Neural progenitor cell (in vitro differentiated cells): Measurements from ENCODE around the gene LYRM1. TPM values are rescaled to one million over a fixed set of nuclear protein-coding genes. Genes with fewer than 3 reads are reported as not detected.

Source experiments
- DNase-seq: peaks from one replicate; pipeline ENCODE4 v3.0.0-alpha.2; 2016; ENCODE audit warnings: low spot score
- H2AFZ ChIP-seq: fragments of 200-600 bp; sonication (generic); replicated peaks from 2 replicates; pipeline ENCODE4 v1.6.1; 2016; ENCODE audit warnings: antibody characterized with exemption
- H3F3A ChIP-seq: fragments of 200-600 bp; sonication (generic); 2 replicates; pipeline ENCODE4 v1.6.1; 2016; ENCODE audit warnings: antibody characterized with exemption, low read depth
- H3K27ac ChIP-seq: fragments of 200-600 bp; sonication (generic); 2 replicates; pipeline ENCODE4 v1.5.1; 2016; ENCODE audit warnings: mild to moderate bottlenecking
- H3K27me3 ChIP-seq: fragments of 200-600 bp; sonication (generic); 2 replicates; pipeline ENCODE4 v1.6.1; 2016; ENCODE audit warnings: mild to moderate bottlenecking, moderate library complexity
- H3K36me3 ChIP-seq: fragments of 200-600 bp; sonication (generic); 2 replicates; pipeline ENCODE4 v1.5.1; 2016
- H3K4me1 ChIP-seq: fragments of 200-600 bp; sonication (generic); 2 replicates; pipeline ENCODE4 v1.6.1; 2016; ENCODE audit warnings: mixed run types
- H3K4me2 ChIP-seq: fragments of 200-600 bp; sonication (generic); 2 replicates; pipeline ENCODE4 v1.6.1; 2016
- H3K4me3 ChIP-seq: fragments of 200-600 bp; sonication (generic); 2 replicates; pipeline ENCODE4 v1.5.1; 2016
- H3K79me2 ChIP-seq: fragments of 200-600 bp; sonication (generic); 2 replicates; pipeline ENCODE4 v1.6.1; 2016; ENCODE audit warnings: low read depth
- H3K9ac ChIP-seq: fragments of 200-600 bp; sonication (generic); 2 replicates; pipeline ENCODE4 v1.6.1; 2016
- H3K9me3 ChIP-seq: fragments of 200-600 bp; sonication (generic); 2 replicates; pipeline ENCODE4 v1.5.1; 2016; ENCODE audit warnings: low read depth
- H4K20me1 ChIP-seq: fragments of 200-600 bp; sonication (generic); 2 replicates; pipeline ENCODE4 v1.6.1; 2016; ENCODE audit warnings: low read depth
- H3K27ac Mint-ChIP-seq: 3 replicates; pipeline ENCODE4 v1.8.0; 2021; ENCODE audit warnings: mixed read lengths
- H3K27me3 Mint-ChIP-seq: 2 replicates; pipeline ENCODE4 v1.8.0; 2022; ENCODE audit warnings: low read depth, mild to moderate bottlenecking, inconsistent platforms, moderate library complexity, mixed read lengths; ENCODE audit not compliant: insufficient read depth
- H3K36me3 Mint-ChIP-seq: 3 replicates; pipeline ENCODE4 v1.8.0; 2021; ENCODE audit warnings: mixed read lengths
- H3K4me1 Mint-ChIP-seq: 3 replicates; pipeline ENCODE4 v1.8.0; 2021; ENCODE audit warnings: mixed read lengths
- H3K4me3 Mint-ChIP-seq: 3 replicates; pipeline ENCODE4 v1.8.0; 2021; ENCODE audit warnings: mild to moderate bottlenecking, moderate library complexity, mixed read lengths
- H3K9me3 Mint-ChIP-seq: 3 replicates; pipeline ENCODE4 v1.8.0; 2020; ENCODE audit warnings: mixed read lengths
- EZH2 ChIP-seq: fragments of 200-600 bp; sonication (generic); IDR thresholded peaks from 2 replicates; pipeline ENCODE4 v1.6.1; 2017; ENCODE audit warnings: antibody characterized with exemption, mild to moderate bottlenecking, moderate library complexity
- EZH2phosphoT487 ChIP-seq: fragments of 200-600 bp; sonication (generic); IDR thresholded peaks from 2 replicates; pipeline ENCODE4 v1.6.1; 2017; ENCODE audit warnings: antibody characterized with exemption
- total RNA-seq: library from RNA; depleted of rRNA; stranded (reverse); fragments of >200 nt; gene quantifications from 2 replicates; pipeline ENCODE4 v1.2.3, GENCODE V29; 2015; ENCODE audit warnings: low replicate concordance
- TF ChIP-seq, protein P1 (sequence below): fragments of 200-600 bp; sonication (generic); IDR thresholded peaks from 2 replicates; pipeline ENCODE4 v1.5.1; 2017; ENCODE audit warnings: antibody characterized with exemption, mild to moderate bottlenecking

LYRM1 gene
- total RNA-seq, 1 donor from 2014 or later, result 61.8 TPM

DNA sequence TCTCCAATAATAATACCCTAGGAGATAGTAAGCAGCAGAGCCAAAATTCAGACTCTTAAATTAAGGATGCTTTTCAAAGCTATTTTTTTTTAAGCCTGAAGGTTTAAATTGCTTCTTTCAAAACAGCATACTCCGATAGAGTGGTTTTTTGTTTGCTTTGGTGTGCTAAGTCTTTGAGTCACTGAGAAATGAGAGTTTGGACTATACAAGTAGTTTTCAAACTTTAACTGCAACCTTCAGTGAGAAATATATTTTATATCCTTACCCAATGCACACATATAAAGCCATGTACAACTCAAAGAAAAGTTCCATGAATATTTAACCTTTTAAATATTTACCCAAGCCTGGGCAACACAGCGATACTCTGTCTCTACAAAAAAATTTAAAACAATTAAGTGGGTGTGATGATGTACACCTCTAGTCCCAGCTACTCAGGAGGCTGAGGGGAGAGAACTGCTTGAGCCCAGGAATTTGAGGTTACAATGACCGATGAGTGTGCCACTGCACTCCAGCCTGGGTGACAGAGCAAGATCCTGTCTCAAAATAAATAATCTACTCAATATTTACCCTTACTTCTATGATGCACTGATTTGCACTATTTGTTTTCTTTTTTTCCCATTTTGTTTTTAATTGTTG lies 19.6 kb upstream of the LYRM1 start:
- no peak for TF ChIP-seq EZH2
- TF ChIP-seq, protein P1, sequence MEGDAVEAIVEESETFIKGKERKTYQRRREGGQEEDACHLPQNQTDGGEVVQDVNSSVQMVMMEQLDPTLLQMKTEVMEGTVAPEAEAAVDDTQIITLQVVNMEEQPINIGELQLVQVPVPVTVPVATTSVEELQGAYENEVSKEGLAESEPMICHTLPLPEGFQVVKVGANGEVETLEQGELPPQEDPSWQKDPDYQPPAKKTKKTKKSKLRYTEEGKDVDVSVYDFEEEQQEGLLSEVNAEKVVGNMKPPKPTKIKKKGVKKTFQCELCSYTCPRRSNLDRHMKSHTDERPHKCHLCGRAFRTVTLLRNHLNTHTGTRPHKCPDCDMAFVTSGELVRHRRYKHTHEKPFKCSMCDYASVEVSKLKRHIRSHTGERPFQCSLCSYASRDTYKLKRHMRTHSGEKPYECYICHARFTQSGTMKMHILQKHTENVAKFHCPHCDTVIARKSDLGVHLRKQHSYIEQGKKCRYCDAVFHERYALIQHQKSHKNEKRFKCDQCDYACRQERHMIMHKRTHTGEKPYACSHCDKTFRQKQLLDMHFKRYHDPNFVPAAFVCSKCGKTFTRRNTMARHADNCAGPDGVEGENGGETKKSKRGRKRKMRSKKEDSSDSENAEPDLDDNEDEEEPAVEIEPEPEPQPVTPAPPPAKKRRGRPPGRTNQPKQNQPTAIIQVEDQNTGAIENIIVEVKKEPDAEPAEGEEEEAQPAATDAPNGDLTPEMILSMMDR, result no peak
- no peak for TF ChIP-seq EZH2phosphoT487
- no peak for DNase-seq
- peaks cover 8% of the 10 kb centered on the region for H3K36me3 Mint-ChIP-seq
- H3K4me1 Mint-ChIP-seq, result peaks cover 16% of the 10 kb centered on the region
- no peaks in the 10 kb centered on the region for H3K9me3 Mint-ChIP-seq
- Histone ChIP-seq H3K36me3 (no peaks in the 10 kb centered on the region), H3K9ac (no peak overlapping the region), H3K4me3 (no peak overlapping the region), H2AFZ (no peak overlapping the region), H3K27ac (no peak overlapping the region), H3K4me1 (peaks cover 6% of the 10 kb centered on the region), H3K27me3 (no peaks in the 10 kb centered on the region), H3F3A (no peaks in the 10 kb centered on the region), H3K9me3 (no peaks in the 10 kb centered on the region), H3K4me2 (no peak overlapping the region), H3K79me2 (peaks cover 83% of the 10 kb centered on the region), H4K20me1 (peaks cover 9% of the 10 kb centered on the region)
- no peak overlapping the region for H3K4me3 Mint-ChIP-seq
- no peak overlapping the region for H3K27ac Mint-ChIP-seq
- H3K27me3 Mint-ChIP-seq, result no peaks in the 10 kb centered on the region

DNA sequence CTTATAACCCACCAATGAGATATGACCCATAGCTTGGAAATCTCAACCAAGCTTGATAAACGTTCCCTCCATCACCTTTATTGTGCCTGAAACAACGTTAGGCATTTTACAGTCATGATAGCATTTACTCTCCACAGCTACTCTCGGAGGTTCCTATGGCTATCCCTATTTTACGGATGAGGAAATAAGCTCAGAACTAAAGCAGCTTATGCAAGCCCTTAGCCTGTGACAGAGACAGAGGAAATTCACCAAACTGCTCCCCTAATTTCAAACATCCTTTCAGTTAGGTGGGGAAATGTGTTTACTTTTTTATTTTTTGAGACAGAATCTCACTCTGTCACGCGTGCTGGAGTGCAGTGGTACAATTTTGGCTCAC lies 19.1 kb upstream of the LYRM1 start:
- TF ChIP-seq, protein P1, result no peak
- TF ChIP-seq EZH2, result no peak
- TF ChIP-seq EZH2phosphoT487, result no peak
- no peak overlapping the region for H2AFZ ChIP-seq
- peaks cover 83% of the 10 kb centered on the region for H3K79me2 ChIP-seq
- no peaks in the 10 kb centered on the region for H3K36me3 ChIP-seq
- Mint-ChIP-seq H3K36me3 (peaks cover 8% of the 10 kb centered on the region), H3K4me3 (no peak overlapping the region), H3K27ac (no peak overlapping the region), H3K4me1 (peaks cover 16% of the 10 kb centered on the region), H3K27me3 (no peaks in the 10 kb centered on the region), H3K9me3 (no peaks in the 10 kb centered on the region)
- H3K27me3 ChIP-seq, result no peaks in the 10 kb centered on the region
- H3F3A ChIP-seq, result no peaks in the 10 kb centered on the region
- no peak overlapping the region for H3K27ac ChIP-seq
- no peak for DNase-seq
- H3K4me2 ChIP-seq, result no peak overlapping the region
- no peak overlapping the region for H3K9ac ChIP-seq
- H3K4me3 ChIP-seq, result no peak overlapping the region
- no peaks in the 10 kb centered on the region for H3K9me3 ChIP-seq
- peaks cover 9% of the 10 kb centered on the region for H4K20me1 ChIP-seq
- peaks cover 11% of the 10 kb centered on the region for H3K4me1 ChIP-seq

DNA sequence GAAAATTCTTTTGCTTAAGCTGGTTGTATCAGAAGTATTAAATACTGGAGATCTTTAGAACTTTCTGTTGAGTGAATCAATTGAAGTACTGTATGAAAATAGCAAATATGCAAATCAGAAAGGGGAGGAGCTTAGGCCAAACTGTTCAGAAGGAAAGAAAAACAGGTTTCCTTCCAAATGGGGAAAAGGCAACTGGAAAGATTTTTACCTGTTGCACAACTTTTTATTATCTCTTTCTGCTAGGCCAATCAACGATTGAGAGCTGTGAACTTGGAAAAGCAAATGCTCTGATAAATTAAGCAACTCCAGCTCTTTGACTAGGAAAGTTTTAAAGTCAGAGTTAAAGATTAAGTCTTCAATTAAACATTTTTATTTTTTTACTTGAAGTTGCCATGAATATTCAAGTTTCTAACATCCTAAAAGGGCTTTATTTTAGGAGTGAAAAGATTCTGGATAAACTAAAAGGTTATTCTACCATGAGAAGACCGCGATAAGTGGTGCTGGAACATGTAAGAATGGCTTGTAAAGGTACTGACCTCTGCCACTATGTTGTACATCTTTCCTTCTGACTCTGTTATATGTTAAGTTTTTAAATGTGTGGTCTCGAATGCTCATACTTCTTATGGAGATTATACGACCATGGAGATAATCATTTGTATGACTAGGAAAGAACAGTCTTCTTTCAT lies 16.9 kb upstream of the LYRM1 start:
- TF ChIP-seq EZH2, result no peak
- TF ChIP-seq EZH2phosphoT487, result no peak
- TF ChIP-seq, protein P1, result no peak

More for the DNA sequence above, 16.9 kb upstream of the LYRM1 start:
- H3K27ac ChIP-seq, result no peak overlapping the region
- peaks cover 84% of the 10 kb centered on the region for H3K79me2 ChIP-seq
- H4K20me1 ChIP-seq, result peaks cover 9% of the 10 kb centered on the region
- H3K4me1 ChIP-seq, result peaks cover 13% of the 10 kb centered on the region
- no peaks in the 10 kb centered on the region for H3K9me3 Mint-ChIP-seq
- H3K36me3 ChIP-seq, result no peaks in the 10 kb centered on the region
- H3K9me3 ChIP-seq, result no peaks in the 10 kb centered on the region
- H3K27me3 Mint-ChIP-seq, result no peaks in the 10 kb centered on the region
- peaks cover 8% of the 10 kb centered on the region for H3K36me3 Mint-ChIP-seq
- H3K4me2 ChIP-seq, result no peak overlapping the region
- no peak overlapping the region for H2AFZ ChIP-seq
- no peak for DNase-seq
- no peak overlapping the region for H3K4me3 Mint-ChIP-seq
- no peaks in the 10 kb centered on the region for H3K27me3 ChIP-seq
- no peaks in the 10 kb centered on the region for H3F3A ChIP-seq
- peaks cover 10% of the 10 kb centered on the region for H3K4me1 Mint-ChIP-seq
- no peak overlapping the region for H3K4me3 ChIP-seq
- H3K27ac Mint-ChIP-seq, result no peak overlapping the region
- no peak overlapping the region for H3K9ac ChIP-seq
